T-helper 2 cell treated with Interferon-gamma antibody and Interleukin-4, amounts not matched to agents 5 μg/mL and 100 μg/mL, for 36 hours (primary cell): Measurements from ENCODE around the gene ATG14.
A peak's percentile ranks its signal among the peaks of the same experiment; 100 is the strongest.
"Not testable (repeated sequence)": the region's sequence is repeated elsewhere in the genome, so short reads cannot be mapped to it uniquely, and the experiment has no call there.

ENCODE experiments used
- DNase-seq: peaks from one replicate; pipeline ENCODE4 v3.0.0; 2021; ENCODE audit warnings: low spot score
- H3K27ac Mint-ChIP-seq: one replicate; pipeline ENCODE4 v1.8.0; 2021; ENCODE audit warnings: mild to moderate bottlenecking, mixed read lengths
- H3K27me3 Mint-ChIP-seq: one replicate; pipeline ENCODE4 v1.8.0; 2021; ENCODE audit warnings: low read depth, mixed read lengths
- H3K36me3 Mint-ChIP-seq: one replicate; pipeline ENCODE4 v1.8.0; 2021; ENCODE audit warnings: low read depth, mixed read lengths
- H3K4me1 Mint-ChIP-seq: one replicate; pipeline ENCODE4 v1.8.0; 2021; ENCODE audit warnings: low read depth, mixed read lengths
- H3K4me3 Mint-ChIP-seq: one replicate; pipeline ENCODE4 v1.8.0; 2022; ENCODE audit warnings: mild to moderate bottlenecking, moderate library complexity, mixed read lengths
- H3K9me3 Mint-ChIP-seq: one replicate; pipeline ENCODE4 v1.8.0; 2021; ENCODE audit warnings: mixed read lengths

ATG14 gene

DNA sequence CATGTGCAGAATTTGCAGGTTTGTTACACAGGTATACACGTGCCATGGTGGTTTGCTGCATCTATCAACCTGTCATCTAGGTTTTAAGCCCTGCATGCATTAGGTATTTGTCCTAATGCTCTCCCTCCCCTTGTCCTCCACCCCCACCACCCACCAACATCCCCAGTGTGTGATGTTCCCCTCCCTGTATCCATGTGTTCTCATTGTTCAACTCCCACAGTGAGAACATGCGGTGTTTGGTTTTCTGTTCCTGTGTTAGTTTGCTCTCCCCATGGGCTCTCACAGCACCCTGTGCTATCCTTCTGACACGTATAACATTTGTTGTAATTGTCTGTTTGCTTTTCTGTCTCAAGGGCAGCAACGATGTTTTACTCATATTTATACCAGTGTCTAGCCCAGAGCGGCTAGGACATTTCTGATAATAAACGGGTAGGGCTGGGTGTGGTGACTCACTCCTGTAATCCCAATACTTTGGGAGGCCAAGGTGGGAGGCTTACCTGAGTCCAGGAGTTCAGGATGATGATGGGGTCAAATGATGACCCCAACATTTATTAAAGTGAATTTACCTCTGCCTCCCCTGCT is 67.0 kb downstream of the ATG14 start:
- not testable (repeated sequence) for H3K27me3 Mint-ChIP-seq, H3K36me3 Mint-ChIP-seq, H3K9me3 Mint-ChIP-seq, H3K4me3 Mint-ChIP-seq, DNase-seq, H3K27ac Mint-ChIP-seq
- H3K4me1 Mint-ChIP-seq: peaks cover 48% of the 10 kb centered on the region

DNA sequence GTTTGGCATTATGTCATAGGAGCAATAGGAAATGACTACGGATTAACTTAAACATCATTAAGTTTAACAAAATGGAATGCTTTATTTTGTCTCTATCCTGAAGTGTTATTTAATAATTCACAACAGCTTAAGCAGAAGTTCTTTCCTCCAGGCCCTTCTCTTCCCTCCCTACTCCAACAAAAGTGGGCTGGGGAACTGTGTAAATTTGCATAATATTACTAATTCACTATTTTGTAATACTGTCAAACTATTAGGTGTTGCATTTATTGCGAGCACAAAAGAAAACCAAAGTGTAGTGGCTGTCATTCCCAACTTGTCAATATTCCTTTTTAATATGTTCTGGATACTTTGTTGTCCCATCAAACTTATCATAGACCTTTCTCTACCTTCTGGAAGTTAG is 69.8 kb downstream of the ATG14 start:
- Mint-ChIP-seq H3K4me1 (peaks cover 47% of the 10 kb centered on the region), H3K27ac (no peak overlapping the region), H3K9me3 (no peaks in the 10 kb centered on the region), H3K36me3 (no peaks in the 10 kb centered on the region), H3K27me3 (no peaks in the 10 kb centered on the region), H3K4me3 (no peak overlapping the region)
- DNase-seq: no peak

DNA sequence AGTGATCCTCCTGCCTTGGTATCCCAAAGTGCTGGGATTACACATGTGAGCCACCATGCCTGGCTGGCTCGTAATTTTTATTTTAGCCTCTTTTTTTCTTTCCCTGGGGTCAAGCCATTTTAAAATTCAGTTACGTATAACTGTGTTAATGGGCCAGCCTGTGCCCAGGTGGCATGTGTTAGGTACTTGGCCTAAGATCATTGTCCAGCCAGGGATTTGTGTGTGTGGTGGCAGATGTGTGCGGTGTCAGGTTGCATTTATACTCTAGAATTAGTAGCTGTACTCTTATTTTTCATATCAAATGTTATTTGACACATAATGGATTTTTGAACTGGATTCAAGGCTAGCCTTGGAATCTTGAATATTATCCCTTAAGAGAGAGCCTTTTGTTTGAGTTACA is 71.1 kb downstream of the ATG14 start:
- no peak overlapping the region for H3K27ac Mint-ChIP-seq
- DNase-seq: no peak
- H3K4me1 Mint-ChIP-seq: peaks cover 48% of the 10 kb centered on the region
- H3K36me3 Mint-ChIP-seq: peaks cover 4% of the 10 kb centered on the region
- H3K4me3 Mint-ChIP-seq: no peak overlapping the region
- no peaks in the 10 kb centered on the region for H3K9me3 Mint-ChIP-seq
- H3K27me3 Mint-ChIP-seq: no peaks in the 10 kb centered on the region

DNA sequence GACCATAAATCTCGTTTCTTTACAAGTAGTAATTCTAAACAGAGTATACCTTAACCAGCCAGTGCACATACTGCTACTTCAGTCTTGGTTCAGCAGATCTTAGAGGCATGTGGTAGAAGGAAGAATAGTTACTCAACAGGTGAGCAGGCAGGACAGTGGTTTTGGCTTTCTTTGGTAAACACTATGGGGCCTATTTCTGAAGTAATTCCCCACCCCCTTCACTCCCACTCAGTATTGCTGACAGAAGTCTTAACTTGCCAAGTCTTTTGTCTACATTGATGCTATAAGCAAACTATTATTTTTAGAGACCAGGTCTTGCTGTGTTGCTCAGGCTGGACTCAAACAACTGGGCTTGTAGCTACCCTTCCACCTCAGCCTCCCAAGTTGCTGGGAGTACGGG is 71.9 kb downstream of the ATG14 start:
- H3K36me3 Mint-ChIP-seq: peaks cover 4% of the 10 kb centered on the region
- H3K4me1 Mint-ChIP-seq: peaks cover 54% of the 10 kb centered on the region
- H3K27me3 Mint-ChIP-seq: no peaks in the 10 kb centered on the region
- peak; percentile 69 for DNase-seq
- H3K4me3 Mint-ChIP-seq: no peak overlapping the region
- no peaks in the 10 kb centered on the region for H3K9me3 Mint-ChIP-seq
- H3K27ac Mint-ChIP-seq: peak overlapping the region; percentile 4

DNA sequence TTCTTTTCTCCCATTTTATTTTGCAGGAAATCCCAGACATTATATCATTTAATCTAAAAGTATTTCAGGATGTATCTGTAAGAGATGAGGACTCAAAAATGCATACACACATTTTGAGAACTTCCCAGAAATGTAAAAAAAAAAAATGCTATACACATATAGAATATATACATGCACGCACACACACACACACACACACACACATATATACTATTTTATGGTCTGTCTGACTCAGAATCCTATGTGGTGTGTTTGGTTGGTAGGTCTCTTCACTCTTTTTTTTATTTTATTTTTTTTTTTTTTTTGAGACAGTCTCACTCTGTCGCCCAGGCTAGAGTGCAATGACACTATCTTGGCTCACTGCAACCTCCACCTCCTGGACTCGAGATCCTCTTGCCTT is 74.9 kb downstream of the ATG14 start:
- H3K27me3 Mint-ChIP-seq: no peaks in the 10 kb centered on the region
- H3K9me3 Mint-ChIP-seq: no peaks in the 10 kb centered on the region
- DNase-seq: no peak
- peaks cover 71% of the 10 kb centered on the region for H3K4me1 Mint-ChIP-seq
- peak overlapping the region; percentile 91 for H3K27ac Mint-ChIP-seq
- H3K4me3 Mint-ChIP-seq: peak overlapping the region; percentile 65
- H3K36me3 Mint-ChIP-seq: peaks cover 5% of the 10 kb centered on the region

DNA sequence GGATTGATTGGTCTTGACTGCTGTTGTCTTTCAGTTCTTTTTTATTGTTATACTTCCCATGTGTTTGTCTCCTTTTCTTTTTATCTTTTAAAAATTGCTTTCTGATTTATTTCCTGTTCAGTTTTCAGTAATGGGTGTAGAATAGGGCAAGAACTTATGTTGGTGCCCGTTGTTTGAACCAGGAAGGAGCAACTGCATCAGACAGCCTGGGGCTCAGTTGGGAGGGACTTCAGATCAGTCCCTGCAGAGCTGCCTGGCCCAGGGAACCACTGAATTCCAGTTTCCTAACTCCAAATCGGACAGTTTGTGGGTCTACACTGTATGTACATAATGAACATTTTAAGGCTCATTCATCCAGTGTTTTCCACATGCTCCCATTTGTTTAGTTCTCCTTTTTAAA is 75.5 kb downstream of the ATG14 start:
- Mint-ChIP-seq H3K9me3 (no peaks in the 10 kb centered on the region), H3K4me3 (peak overlapping the region; percentile 65), H3K4me1 (peaks cover 70% of the 10 kb centered on the region), H3K36me3 (peaks cover 5% of the 10 kb centered on the region), H3K27me3 (no peaks in the 10 kb centered on the region), H3K27ac (peak overlapping the region; percentile 91)
- DNase-seq: no peak

DNA sequence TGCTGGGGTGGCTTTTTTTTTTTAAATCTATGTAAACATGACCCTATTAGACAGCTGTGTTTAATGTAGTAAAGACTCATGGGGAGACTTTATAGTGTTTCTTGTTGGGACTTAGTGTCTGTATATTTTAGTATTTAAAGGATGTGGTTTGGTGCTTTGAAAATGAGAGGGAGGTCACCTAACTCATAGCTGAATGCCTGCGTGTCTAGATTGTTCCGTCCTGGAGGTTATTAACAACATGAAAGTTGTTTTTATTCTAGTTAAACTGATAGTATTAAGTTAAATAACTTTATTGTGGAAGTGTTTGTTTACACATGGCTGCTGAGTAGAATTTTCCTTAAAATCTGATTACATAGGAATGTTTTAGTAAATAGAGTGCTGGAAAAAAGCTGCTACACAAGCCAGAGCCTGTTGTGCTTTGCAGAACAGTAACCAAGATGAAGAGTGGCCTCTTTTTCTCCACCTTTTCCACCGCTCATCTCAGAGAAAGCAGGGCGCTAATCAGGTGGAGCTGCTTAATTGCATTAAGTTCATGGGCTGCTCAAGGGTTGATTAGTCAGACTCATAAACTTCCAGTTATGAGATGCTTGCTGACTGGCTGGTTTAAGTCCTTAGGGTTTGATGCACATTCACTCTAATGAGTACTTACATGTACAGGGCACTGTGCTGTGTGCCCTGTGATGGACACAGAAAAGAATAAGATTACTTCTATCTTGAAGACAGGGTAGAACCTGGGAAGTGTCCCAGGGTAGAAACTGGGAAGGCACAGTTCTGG is 77.7 kb downstream of the ATG14 start:
- H3K4me1 Mint-ChIP-seq: peaks cover 71% of the 10 kb centered on the region
- DNase-seq: no peak
- H3K36me3 Mint-ChIP-seq: peaks cover 5% of the 10 kb centered on the region

DNA sequence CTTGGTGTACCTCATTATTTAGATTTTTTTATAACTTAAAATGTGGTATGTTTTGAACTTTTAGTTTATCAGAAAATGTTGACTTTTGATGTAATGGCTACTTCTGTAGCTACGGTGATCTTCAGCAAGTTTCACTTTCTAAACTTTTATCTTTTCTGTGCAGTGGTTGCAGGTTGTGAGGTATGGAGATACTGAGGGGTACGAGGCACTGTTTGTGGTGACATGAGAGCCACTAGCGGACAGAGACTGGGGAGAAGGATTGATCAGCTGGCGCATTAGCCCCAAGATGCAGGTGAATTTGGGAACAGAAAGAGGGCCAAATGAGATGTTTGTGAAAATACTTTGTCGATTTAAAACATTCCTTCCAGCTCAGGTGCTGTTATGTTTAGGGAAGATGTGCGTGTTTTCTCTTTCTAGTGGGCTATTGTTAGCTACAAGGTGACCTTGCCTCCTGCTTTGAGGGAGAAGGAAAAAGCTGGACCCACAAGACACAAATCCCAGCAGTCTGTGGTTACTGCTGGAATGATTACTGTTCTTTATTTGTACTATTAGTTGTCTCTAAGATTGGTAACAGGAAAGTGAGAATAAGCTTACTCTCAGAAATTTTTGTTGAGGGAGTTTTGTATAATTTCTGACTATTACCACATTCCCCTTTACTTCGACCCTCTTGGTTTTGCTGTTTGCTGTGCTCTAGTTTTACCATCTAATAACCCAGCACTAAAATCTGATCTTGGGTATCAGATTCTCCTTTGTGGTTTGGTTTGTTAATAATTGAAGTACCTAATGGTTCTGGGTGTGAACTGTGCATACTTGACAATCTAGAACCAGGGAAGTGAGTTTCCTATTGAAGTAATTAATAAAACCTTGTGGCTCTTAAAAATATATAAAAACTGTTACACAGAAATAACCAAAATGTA is 78.7 kb downstream of the ATG14 start:
- H3K36me3 Mint-ChIP-seq: peaks cover 5% of the 10 kb centered on the region
- H3K27ac Mint-ChIP-seq: peak overlapping the region; percentile 95
- no peak for DNase-seq
- H3K4me1 Mint-ChIP-seq: peaks cover 68% of the 10 kb centered on the region
- H3K27me3 Mint-ChIP-seq: no peaks in the 10 kb centered on the region
- no peaks in the 10 kb centered on the region for H3K9me3 Mint-ChIP-seq
- peak overlapping the region; percentile 84 for H3K4me3 Mint-ChIP-seq

More for the DNA sequence above, 77.7 kb downstream of the ATG14 start:
- no peaks in the 10 kb centered on the region for H3K9me3 Mint-ChIP-seq
- H3K4me3 Mint-ChIP-seq: peak overlapping the region; percentile 84
- H3K27ac Mint-ChIP-seq: peak overlapping the region; percentile 89
- H3K27me3 Mint-ChIP-seq: no peaks in the 10 kb centered on the region

DNA sequence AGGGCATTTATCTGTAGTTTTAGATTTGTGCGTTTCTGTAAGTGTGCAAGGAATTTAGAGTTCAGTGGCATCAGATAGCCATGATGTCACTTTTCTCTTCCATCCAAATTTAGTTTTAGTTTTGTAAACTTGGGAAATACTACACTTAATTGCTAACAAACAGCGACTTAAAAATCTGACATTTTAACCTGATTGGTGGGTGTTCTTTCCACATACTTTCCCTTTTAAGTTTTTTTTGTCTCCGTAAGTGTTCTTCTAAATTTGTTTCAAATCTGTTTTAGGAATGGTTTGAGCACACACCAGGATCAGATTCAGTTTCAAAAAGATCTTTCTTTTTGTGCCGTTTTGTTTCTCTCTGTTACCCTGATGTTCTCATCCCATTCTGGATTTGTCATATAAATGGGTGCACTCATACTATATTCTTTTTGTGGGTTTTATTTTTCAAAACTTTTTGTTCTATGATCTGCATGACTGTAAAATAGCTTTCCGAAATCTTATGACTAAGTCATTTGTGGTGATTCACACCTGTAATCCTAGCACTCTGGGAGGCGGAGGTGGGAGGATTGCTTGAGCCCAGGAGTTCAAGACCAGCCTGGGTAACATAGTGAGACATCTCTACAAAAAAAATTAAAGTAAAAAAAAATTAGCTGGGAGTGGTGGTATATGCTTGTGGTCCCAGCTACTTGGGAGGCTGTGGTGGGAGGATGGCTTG is 81.5 kb downstream of the ATG14 start:
- Mint-ChIP-seq H3K9me3 (no peaks in the 10 kb centered on the region), H3K27me3 (no peaks in the 10 kb centered on the region), H3K4me1 (peaks cover 60% of the 10 kb centered on the region), H3K36me3 (peaks cover 2% of the 10 kb centered on the region), H3K4me3 (peak overlapping the region; percentile 13), H3K27ac (peak overlapping the region; percentile 67)
- DNase-seq: peak; percentile 61

DNA sequence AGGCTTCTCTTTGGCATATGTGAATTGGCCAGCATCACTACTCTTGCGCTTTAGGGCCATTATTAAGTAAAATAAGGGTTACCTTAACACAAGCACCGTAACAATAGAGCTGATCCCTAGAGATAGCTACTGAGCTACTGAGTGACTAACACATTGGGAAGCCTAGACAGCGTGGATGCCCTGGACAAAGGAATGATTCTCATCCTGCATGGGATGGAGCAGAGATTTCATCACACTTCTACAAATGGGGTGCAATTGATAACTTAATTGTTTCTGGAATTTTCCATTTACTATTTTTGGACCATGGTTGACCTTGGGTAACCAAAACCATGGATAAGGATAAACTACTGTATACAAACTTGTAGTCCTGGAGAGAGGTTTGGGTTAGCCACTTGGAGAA is 83.3 kb downstream of the ATG14 start:
- Mint-ChIP-seq H3K27ac (no peak overlapping the region), H3K27me3 (no peaks in the 10 kb centered on the region), H3K9me3 (no peaks in the 10 kb centered on the region), H3K4me1 (peaks cover 42% of the 10 kb centered on the region), H3K36me3 (peaks cover 3% of the 10 kb centered on the region), H3K4me3 (no peak overlapping the region)
- no peak for DNase-seq

DNA sequence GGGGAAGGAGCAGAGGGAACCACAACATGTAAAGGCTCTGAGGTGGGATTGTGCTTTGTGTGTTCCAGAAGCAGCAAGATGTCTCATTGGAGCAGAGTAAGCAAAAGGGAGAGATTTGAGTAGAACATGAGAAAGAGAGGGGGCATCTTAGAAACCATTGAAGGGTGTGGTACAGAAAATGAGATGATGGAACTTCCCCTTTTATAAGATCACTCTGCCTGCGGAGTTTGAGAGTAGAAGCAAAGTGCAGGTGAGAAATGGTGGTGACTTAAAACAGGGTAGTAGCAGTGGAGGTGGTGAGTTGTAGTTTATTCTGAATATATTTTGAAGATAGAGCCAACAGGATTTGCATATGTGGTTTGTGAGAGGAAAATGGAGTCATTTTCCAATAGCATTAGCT is 84.5 kb downstream of the ATG14 start:
- H3K27ac Mint-ChIP-seq: peak overlapping the region; percentile 1
- no peak overlapping the region for H3K4me3 Mint-ChIP-seq
- H3K36me3 Mint-ChIP-seq: peaks cover 3% of the 10 kb centered on the region
- DNase-seq: no peak
- peaks cover 32% of the 10 kb centered on the region for H3K4me1 Mint-ChIP-seq
- no peaks in the 10 kb centered on the region for H3K9me3 Mint-ChIP-seq
- no peaks in the 10 kb centered on the region for H3K27me3 Mint-ChIP-seq

DNA sequence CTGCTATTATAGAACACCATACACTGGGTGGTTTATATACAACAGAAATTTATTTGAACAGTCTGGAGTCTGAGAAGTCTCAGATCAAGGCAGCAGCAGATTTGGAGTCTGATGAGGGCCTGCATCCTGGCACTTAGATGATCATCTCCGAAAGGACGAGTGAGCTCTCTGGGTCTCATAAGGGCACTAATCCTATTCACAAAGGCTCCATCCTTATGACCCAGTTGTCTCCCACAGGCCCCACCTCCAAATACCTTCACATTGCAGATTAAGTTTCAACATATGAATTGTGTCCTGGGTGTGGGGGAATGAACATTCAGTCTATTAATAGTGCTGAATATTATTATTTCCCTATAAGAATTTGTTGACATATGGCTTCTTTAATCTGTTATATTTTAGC is 86.8 kb downstream of the ATG14 start:
- no peak overlapping the region for H3K4me3 Mint-ChIP-seq
- H3K4me1 Mint-ChIP-seq: peaks cover 17% of the 10 kb centered on the region
- no peak for DNase-seq
- H3K36me3 Mint-ChIP-seq: peaks cover 3% of the 10 kb centered on the region
- H3K27ac Mint-ChIP-seq: no peak overlapping the region
- H3K9me3 Mint-ChIP-seq: no peaks in the 10 kb centered on the region
- H3K27me3 Mint-ChIP-seq: no peaks in the 10 kb centered on the region

DNA sequence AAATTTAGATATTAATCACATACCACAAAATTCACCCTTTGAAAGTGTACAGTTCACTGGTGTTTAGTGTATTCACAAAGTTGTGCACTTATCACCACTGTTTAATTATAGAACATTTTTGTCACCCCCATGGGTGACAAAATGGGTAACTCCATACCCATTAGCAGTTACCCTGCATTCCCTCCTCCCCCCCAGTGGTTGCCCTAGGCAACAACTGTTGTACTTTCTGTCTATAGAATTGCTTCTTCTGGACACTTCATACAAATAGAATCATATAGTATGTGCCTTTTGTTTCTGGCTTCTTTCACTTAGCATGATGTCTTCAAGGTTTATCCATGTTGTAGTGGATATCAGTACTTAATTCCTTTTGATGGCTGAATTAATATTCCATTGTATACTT is 87.7 kb downstream of the ATG14 start:
- Mint-ChIP-seq H3K4me3 (no peak overlapping the region), H3K9me3 (no peaks in the 10 kb centered on the region), H3K27me3 (no peaks in the 10 kb centered on the region), H3K4me1 (peaks cover 13% of the 10 kb centered on the region), H3K36me3 (peaks cover 5% of the 10 kb centered on the region), H3K27ac (no peak overlapping the region)
- no peak for DNase-seq
